Right lobe of liver (tissue), 4 donors: ENCODE measurements around the gene TMEM128.

Source experiments
- CTCF ChIP-seq, 4 donors: fragments of 200-600 bp in 3 of 4; fragments of 450-650 bp in 1 of 4; IDR thresholded peaks; one replicate each; pipeline versions ENCODE4 v1.5.1 to v1.8.0; 2016 to 2022; ENCODE audit warnings: antibody characterized with exemption in 4 of 4, mild to moderate bottlenecking in 2 of 4
- POLR2A ChIP-seq: fragments of 450-650 bp; IDR thresholded peaks from one replicate; pipeline ENCODE4 v1.6.1; 2017; ENCODE audit warnings: antibody characterized with exemption, mild to moderate bottlenecking
- donor health status: DM: no; HTN: no; CAD: no.
- donor health status: DM: no; HTN: no; CAD: no.
- donor health status: DM: no; HTN: yes; CAD: no.

- TF ChIP-seq CTCF (IDR thresholded peaks at IDR 0.05) (no peak), POLR2A (no peak)
Observed at GRCh38 chr4:4256799-4257198, 8.8 kb upstream of the TMEM128 start.
